SK-N-SH (cell line): ENCODE measurements around the gene GTF2A1L.

Source experiments
- CHD2 ChIP-seq: fragments of 150-350 bp; IDR thresholded peaks from 2 replicates; pipeline ENCODE4 v1.6.1; 2018; ENCODE audit warnings: low read length; ENCODE audit not compliant: partially characterized antibody
- EP300 ChIP-seq, 2 experiments: IDR thresholded peaks; 2 replicates each; pipeline versions ENCODE4 v1.4.0 to v1.6.1; 2012; ENCODE audit warnings: borderline replicate concordance in 1 of 2, low read depth in 1 of 2, low read length in 1 of 2
- FOXM1 ChIP-seq: IDR thresholded peaks from 2 replicates; pipeline ENCODE4 v1.4.0; 2012; ENCODE audit warnings: low read depth, mild to moderate bottlenecking
- GABPA ChIP-seq: IDR thresholded peaks from 2 replicates; pipeline ENCODE4 v1.4.0; 2012; ENCODE audit warnings: low read depth, mild to moderate bottlenecking
- JUND ChIP-seq: IDR thresholded peaks from 2 replicates; pipeline ENCODE4 v1.4.0; 2012
- NRF1 ChIP-seq: IDR thresholded peaks from 2 replicates; pipeline ENCODE4 v1.6.1; 2012; ENCODE audit warnings: low read depth, mild to moderate bottlenecking, low read length
- POLR2AphosphoS5 ChIP-seq: IDR thresholded peaks from 2 replicates; pipeline ENCODE4 v1.6.1; 2012; ENCODE audit warnings: low read depth, low read length
- RFX5 ChIP-seq: IDR thresholded peaks from 2 replicates; pipeline ENCODE4 v1.6.1; 2012; ENCODE audit warnings: mild to moderate bottlenecking, improper control_type of control experiment, low read length
- SMC3 ChIP-seq: IDR thresholded peaks from 2 replicates; pipeline ENCODE4 v1.6.1; 2012; ENCODE audit warnings: low read depth, low read length, improper control_type of control experiment
- TAF1 ChIP-seq: IDR thresholded peaks from 2 replicates; pipeline ENCODE4 v1.6.1; 2012; ENCODE audit warnings: low read depth, mild to moderate bottlenecking, low read length, moderate library complexity, borderline replicate concordance
- TEAD4 ChIP-seq: IDR thresholded peaks from 2 replicates; pipeline ENCODE4 v1.4.0; 2012; ENCODE audit warnings: mild to moderate bottlenecking, borderline replicate concordance; ENCODE audit not compliant: insufficient read depth
- TF ChIP-seq, protein P1 (sequence below): IDR thresholded peaks from 2 replicates; pipeline ENCODE4 v1.4.0; 2012; ENCODE audit warnings: low read depth, borderline replicate concordance
- TF ChIP-seq, protein P2 (sequence below): fragments of 200-600 bp; sonication (generic); IDR thresholded peaks from 2 replicates; pipeline ENCODE4 v1.6.1; 2017; ENCODE audit warnings: antibody characterized with exemption, mild to moderate bottlenecking, moderate library complexity
- TF ChIP-seq, protein P3 (sequence below): fragments of 150-350 bp; IDR thresholded peaks from 2 replicates; pipeline ENCODE4 v1.6.1; 2017; ENCODE audit warnings: antibody characterized with exemption, low read length, low read depth, borderline replicate concordance

DNA sequence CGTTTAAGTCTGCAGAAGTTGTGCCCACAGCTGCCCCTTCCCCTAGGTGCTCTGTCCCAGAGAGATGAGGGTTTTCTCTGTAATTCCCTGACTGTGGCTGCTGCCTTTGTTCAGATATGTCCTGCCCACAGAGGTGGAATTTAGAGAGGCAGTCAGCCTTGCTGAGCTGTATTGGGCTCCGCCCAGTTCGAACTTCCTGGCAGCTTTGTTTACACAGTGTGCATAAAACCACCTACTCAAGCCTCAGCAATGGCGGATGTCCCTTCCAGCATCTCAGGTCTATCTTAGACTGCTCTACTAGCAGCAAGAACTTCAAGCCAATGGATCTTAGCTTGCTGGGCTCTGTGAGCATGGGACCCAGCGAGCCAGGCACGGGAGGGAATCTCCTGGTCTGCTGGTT is 89.8 kb downstream of the GTF2A1L start:
- TF ChIP-seq, protein P1, sequence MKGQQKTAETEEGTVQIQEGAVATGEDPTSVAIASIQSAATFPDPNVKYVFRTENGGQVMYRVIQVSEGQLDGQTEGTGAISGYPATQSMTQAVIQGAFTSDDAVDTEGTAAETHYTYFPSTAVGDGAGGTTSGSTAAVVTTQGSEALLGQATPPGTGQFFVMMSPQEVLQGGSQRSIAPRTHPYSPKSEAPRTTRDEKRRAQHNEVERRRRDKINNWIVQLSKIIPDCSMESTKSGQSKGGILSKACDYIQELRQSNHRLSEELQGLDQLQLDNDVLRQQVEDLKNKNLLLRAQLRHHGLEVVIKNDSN, result no peak
- TF ChIP-seq EP300 (IDR thresholded peaks at IDR 0.05; ENCODE audit: borderline replicate concordance in 1 of 2, low read depth in 1 of 2, low read length in 1 of 2) (no peak), POLR2AphosphoS5 (no peak), GABPA (no peak), RFX5 (no peak), FOXM1 (no peak), JUND (no peak), TAF1 (no peak), NRF1 (no peak), SMC3 (no peak), TEAD4 (no peak), CHD2 (no peak)
- TF ChIP-seq, protein P2, sequence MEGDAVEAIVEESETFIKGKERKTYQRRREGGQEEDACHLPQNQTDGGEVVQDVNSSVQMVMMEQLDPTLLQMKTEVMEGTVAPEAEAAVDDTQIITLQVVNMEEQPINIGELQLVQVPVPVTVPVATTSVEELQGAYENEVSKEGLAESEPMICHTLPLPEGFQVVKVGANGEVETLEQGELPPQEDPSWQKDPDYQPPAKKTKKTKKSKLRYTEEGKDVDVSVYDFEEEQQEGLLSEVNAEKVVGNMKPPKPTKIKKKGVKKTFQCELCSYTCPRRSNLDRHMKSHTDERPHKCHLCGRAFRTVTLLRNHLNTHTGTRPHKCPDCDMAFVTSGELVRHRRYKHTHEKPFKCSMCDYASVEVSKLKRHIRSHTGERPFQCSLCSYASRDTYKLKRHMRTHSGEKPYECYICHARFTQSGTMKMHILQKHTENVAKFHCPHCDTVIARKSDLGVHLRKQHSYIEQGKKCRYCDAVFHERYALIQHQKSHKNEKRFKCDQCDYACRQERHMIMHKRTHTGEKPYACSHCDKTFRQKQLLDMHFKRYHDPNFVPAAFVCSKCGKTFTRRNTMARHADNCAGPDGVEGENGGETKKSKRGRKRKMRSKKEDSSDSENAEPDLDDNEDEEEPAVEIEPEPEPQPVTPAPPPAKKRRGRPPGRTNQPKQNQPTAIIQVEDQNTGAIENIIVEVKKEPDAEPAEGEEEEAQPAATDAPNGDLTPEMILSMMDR, result no peak
- TF ChIP-seq, protein P3, sequence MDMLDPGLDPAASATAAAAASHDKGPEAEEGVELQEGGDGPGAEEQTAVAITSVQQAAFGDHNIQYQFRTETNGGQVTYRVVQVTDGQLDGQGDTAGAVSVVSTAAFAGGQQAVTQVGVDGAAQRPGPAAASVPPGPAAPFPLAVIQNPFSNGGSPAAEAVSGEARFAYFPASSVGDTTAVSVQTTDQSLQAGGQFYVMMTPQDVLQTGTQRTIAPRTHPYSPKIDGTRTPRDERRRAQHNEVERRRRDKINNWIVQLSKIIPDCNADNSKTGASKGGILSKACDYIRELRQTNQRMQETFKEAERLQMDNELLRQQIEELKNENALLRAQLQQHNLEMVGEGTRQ, result no peak
